Erythroblast (primary cell): Measurements from ENCODE around the gene NAIP.
"Not testable (repeated sequence)": the region's sequence is repeated elsewhere in the genome, so short reads cannot be mapped to it uniquely, and the experiment has no call there.

Experiments
- GATA1 ChIP-seq: IDR thresholded peaks from 2 replicates; pipeline ENCODE4 v1.6.1; 2011; ENCODE audit warnings: low read depth, mild to moderate bottlenecking, control low read depth, low read length, moderate library complexity
- POLR2A ChIP-seq: IDR thresholded peaks from 2 replicates; pipeline ENCODE4 v1.6.1; 2011; ENCODE audit warnings: mild to moderate bottlenecking, low read length

DNA sequence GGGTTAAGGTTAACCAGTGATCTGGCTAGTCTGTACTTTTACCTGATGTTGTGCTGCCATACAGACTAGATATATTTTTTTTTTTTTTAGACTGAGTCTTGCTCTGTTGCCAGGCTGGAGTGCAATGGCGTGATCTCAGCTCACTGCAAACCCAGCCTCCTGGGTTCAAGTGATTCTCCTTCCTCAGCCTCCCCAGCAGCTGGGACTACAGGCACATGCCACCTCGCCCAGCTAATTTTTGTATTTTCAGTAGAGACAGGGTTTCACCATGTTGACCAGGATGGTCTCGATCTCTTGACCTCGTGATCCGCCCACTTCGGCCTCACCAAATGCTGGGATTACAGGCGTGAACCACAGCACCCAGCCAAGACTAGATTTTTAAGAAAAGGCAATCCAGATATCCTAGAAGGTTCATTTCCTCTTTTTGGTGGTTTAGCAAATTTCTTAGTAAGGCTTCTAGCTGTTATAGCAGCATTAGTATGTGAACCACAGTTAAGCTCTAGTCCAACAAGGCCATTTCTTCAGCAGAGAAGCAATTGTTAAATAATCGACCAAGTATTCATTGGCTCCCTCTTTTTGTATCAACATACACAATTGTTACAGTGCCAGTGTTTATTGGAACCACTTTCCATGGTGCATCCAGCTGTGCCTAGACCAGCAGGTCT, at the start of gene NAIP:
- not testable (repeated sequence) for TF ChIP-seq POLR2A, GATA1
